Caco-2 (cell line): Measurements from ENCODE around the gene AKIRIN2. TPM values are rescaled to one million over a fixed set of nuclear protein-coding genes. Genes with fewer than 3 reads are reported as not detected.
A peak's percentile ranks its signal among the peaks of the same experiment; 100 is the strongest.
"Not testable (repeated sequence)": the region's sequence is repeated elsewhere in the genome, so short reads cannot be mapped to it uniquely, and the experiment has no call there.

Experiments used
- BruUV-seq: library from RNA; stranded (reverse); fragments of 400-500 nt; replicated peaks from 2 replicates; lab custom pipeline; 2021; lab: Mats Ljungman, UMichigan
- CTCF ChIA-PET: fragments of 300-600 bp; sonication (Branson Sonifier 250); formaldehyde crosslinking; loops from one replicate; lab custom pipeline; 2022; ENCODE audit warnings: antibody characterized with exemption; lab: Charles Lee
- POLR2A ChIA-PET: fragments of 300-600 bp; sonication (Branson Sonifier 250); formaldehyde crosslinking; loops from one replicate; lab custom pipeline; 2022; ENCODE audit warnings: antibody characterized with exemption; lab: Charles Lee
- DNase-seq, 2 experiments: peaks; one replicate each; pipeline versions ENCODE4 v3.0.0 to v3.0.0-alpha.2; 2020 to 2022
- H3K27me3 ChIP-seq: replicated peaks from 2 replicates; pipeline ENCODE4 v1.6.0; 2011; ENCODE audit warnings: low read length; ENCODE audit not compliant: control insufficient read depth, insufficient read depth
- H3K36me3 ChIP-seq: 2 replicates; pipeline ENCODE4 v1.5.1; 2011; ENCODE audit warnings: low read length; ENCODE audit not compliant: control insufficient read depth, insufficient read depth
- H3K4me1 ChIP-seq: fragments of 250-450 bp; sonication (Bioruptor Pico); 2 replicates; pipeline ENCODE4 v1.5.1; 2020; ENCODE audit warnings: mild to moderate bottlenecking
- H3K4me3 ChIP-seq: 2 replicates; pipeline ENCODE4 v1.5.1; 2011; ENCODE audit warnings: low read depth, mild to moderate bottlenecking, control low read depth, low read length
- H3K9me3 ChIP-seq: fragments of 250-450 bp; sonication (Bioruptor Pico); 2 replicates; pipeline ENCODE4 v1.5.1; 2020; ENCODE audit warnings: mild to moderate bottlenecking, moderate library complexity
- H3K27ac Mint-ChIP-seq: one replicate; pipeline ENCODE4 v1.8.0; 2022; ENCODE audit warnings: mixed read lengths; ENCODE audit not compliant: unreplicated experiment
- H3K27me3 Mint-ChIP-seq: one replicate; pipeline ENCODE4 v1.8.0; 2022; ENCODE audit warnings: mixed read lengths; ENCODE audit not compliant: insufficient read depth, unreplicated experiment
- H3K36me3 Mint-ChIP-seq: one replicate; pipeline ENCODE4 v1.8.0; 2022; ENCODE audit warnings: mild to moderate bottlenecking, mixed read lengths; ENCODE audit not compliant: insufficient read depth, unreplicated experiment
- H3K4me1 Mint-ChIP-seq: one replicate; pipeline ENCODE4 v1.8.0; 2022; ENCODE audit warnings: low read depth, mixed read lengths; ENCODE audit not compliant: unreplicated experiment
- H3K4me3 Mint-ChIP-seq: one replicate; pipeline ENCODE4 v1.8.0; 2022; ENCODE audit warnings: mild to moderate bottlenecking, moderate library complexity, mixed read lengths; ENCODE audit not compliant: unreplicated experiment
- H3K9me3 Mint-ChIP-seq: one replicate; pipeline ENCODE4 v1.8.0; 2022; ENCODE audit warnings: mixed read lengths; ENCODE audit not compliant: unreplicated experiment
- intact Hi-C: fragments of 100-400 bp; cut with micrococcal nuclease; formaldehyde crosslinking; loops from one replicate; pipeline ENCODE4 v1.10.0; 2022; ENCODE audit not compliant: unreplicated experiment
- total RNA-seq: library from RNA; stranded (reverse); gene quantifications from 2 replicates; pipeline ENCODE4 v1.2.3, GENCODE V29; 2022
- TF ChIP-seq, protein P1 (sequence below), 2 experiments: fragments of 200-600 bp in 1 of 2; IDR thresholded peaks; 1 replicate in 1 of 2; 2 replicates in 1 of 2; pipeline versions ENCODE4 v1.5.1 to v1.8.0; 2011 to 2022; ENCODE audit warnings: antibody characterized with exemption in 1 of 2, control low read depth in 1 of 2, inconsistent platforms in 1 of 2, low read depth in 1 of 2, low read length in 1 of 2, mild to moderate bottlenecking in 1 of 2, moderate library complexity in 1 of 2; ENCODE audit not compliant: insufficient read depth in 1 of 2, severe bottlenecking in 1 of 2, unreplicated experiment in 1 of 2

The AKIRIN2 gene
- total RNA-seq, 1 experiment from 2014 or later = 51.3 TPM

- no peaks in the 10 kb centered on the region for H3K27me3 Mint-ChIP-seq
- no peaks in the 10 kb centered on the region for H3K36me3 Mint-ChIP-seq
- Histone ChIP-seq H3K4me3 (no peak overlapping the region), H3K36me3 (peaks cover 1% of the 10 kb centered on the region; the same call in 1 of the 2 replicates), H3K27me3 (no peaks in the 10 kb centered on the region), H3K9me3 (no peaks in the 10 kb centered on the region), H3K4me1 (peaks cover 9% of the 10 kb centered on the region; the same call in 1 of the 2 replicates)
- ChIA-PET POLR2A (no interaction called here), CTCF (interaction anchor here (0.6 kb wide), 1 partner anchor 408 kb away, joined by 3 read pairs; no protein-coding TSS in a partner anchor)
- no peaks in the 10 kb centered on the region for H3K9me3 Mint-ChIP-seq
- DNase-seq = peak in 1 of 2 experiments; percentile 51
- intact Hi-C loops = no loop called here
- no peak overlapping the region for H3K27ac Mint-ChIP-seq
- no peak overlapping the region for H3K4me3 Mint-ChIP-seq
- TF ChIP-seq, protein P1, sequence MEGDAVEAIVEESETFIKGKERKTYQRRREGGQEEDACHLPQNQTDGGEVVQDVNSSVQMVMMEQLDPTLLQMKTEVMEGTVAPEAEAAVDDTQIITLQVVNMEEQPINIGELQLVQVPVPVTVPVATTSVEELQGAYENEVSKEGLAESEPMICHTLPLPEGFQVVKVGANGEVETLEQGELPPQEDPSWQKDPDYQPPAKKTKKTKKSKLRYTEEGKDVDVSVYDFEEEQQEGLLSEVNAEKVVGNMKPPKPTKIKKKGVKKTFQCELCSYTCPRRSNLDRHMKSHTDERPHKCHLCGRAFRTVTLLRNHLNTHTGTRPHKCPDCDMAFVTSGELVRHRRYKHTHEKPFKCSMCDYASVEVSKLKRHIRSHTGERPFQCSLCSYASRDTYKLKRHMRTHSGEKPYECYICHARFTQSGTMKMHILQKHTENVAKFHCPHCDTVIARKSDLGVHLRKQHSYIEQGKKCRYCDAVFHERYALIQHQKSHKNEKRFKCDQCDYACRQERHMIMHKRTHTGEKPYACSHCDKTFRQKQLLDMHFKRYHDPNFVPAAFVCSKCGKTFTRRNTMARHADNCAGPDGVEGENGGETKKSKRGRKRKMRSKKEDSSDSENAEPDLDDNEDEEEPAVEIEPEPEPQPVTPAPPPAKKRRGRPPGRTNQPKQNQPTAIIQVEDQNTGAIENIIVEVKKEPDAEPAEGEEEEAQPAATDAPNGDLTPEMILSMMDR (IDR thresholded peaks at IDR 0.05; ENCODE audit: insufficient read depth in 1 of 2, low read depth in 1 of 2, low read length in 1 of 2, severe bottlenecking in 1 of 2, unreplicated experiment in 1 of 2) = no peak
- H3K4me1 Mint-ChIP-seq = peaks cover 10% of the 10 kb centered on the region
- no TSS peak for BruUV-seq
These were observed 16.8 kb upstream of the AKIRIN2 start for GRCh38 chr6:87718662-87719433.

DNA sequence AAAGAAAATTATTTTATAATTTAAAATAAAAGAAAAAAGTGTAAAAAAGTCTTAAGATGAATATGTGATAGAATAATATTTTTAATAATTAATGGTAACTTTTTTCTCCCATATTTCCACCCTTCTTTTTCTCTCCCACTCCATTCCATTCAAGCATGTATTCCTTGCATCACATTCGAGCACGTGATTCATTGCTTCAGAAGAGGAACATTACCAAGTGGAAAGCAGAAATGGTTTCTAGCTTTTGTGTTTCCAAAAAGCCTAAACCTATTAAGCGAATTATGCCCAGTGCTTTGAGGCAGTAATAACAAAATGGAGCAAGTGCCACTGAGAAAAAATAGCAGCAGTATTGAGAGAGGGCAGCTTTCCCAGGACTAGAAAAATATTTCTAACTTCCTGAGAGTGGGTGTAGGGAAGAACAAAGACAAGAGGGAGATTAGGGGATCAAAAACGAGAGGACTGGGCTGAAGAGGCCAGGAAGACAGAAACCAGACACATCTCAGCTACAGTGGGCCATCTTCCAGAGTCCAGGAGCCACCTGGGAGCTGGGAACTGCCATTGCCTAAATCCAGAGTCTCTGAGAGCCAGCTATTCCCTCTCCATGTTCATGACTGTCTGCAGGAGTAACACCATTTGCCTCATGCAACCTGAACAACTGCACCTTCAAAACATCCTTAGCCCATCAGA, 15.0 kb upstream of the AKIRIN2 start:
- no peaks in the 10 kb centered on the region for H3K9me3 Mint-ChIP-seq
- Histone ChIP-seq H3K4me3 (no peak overlapping the region), H3K4me1 (peaks cover 4% of the 10 kb centered on the region; the same call in 1 of the 2 replicates), H3K36me3 (peaks cover 1% of the 10 kb centered on the region; the same call in 1 of the 2 replicates), H3K27me3 (no peaks in the 10 kb centered on the region), H3K9me3 (no peaks in the 10 kb centered on the region)
- no peaks in the 10 kb centered on the region for H3K36me3 Mint-ChIP-seq
- TF ChIP-seq, protein P1 (IDR thresholded peaks at IDR 0.05; ENCODE audit: insufficient read depth in 1 of 2, low read depth in 1 of 2, low read length in 1 of 2, severe bottlenecking in 1 of 2, unreplicated experiment in 1 of 2) = no peak
- no TSS peak for BruUV-seq
- POLR2A ChIA-PET = no interaction called here
- H3K27me3 Mint-ChIP-seq = no peaks in the 10 kb centered on the region
- H3K27ac Mint-ChIP-seq = no peak overlapping the region
- CTCF ChIA-PET = no interaction called here
- no peak for DNase-seq
- intact Hi-C loops = no loop called here
- H3K4me1 Mint-ChIP-seq = peaks cover 10% of the 10 kb centered on the region
- H3K4me3 Mint-ChIP-seq = no peak overlapping the region

- intact Hi-C loops = no loop called here
- Histone ChIP-seq H3K9me3 (no peaks in the 10 kb centered on the region), H3K4me1 (peaks cover 3% of the 10 kb centered on the region; the same call in 1 of the 2 replicates), H3K27me3 (no peaks in the 10 kb centered on the region), H3K36me3 (peaks cover 1% of the 10 kb centered on the region; the same call in 1 of the 2 replicates), H3K4me3 (no peak overlapping the region)
- POLR2A ChIA-PET = no interaction called here
- H3K4me1 Mint-ChIP-seq = peaks cover 4% of the 10 kb centered on the region
- TF ChIP-seq, protein P1 (IDR thresholded peaks at IDR 0.05; ENCODE audit: insufficient read depth in 1 of 2, low read depth in 1 of 2, low read length in 1 of 2, severe bottlenecking in 1 of 2, unreplicated experiment in 1 of 2) = no peak
- H3K9me3 Mint-ChIP-seq = no peaks in the 10 kb centered on the region
- H3K27me3 Mint-ChIP-seq = no peaks in the 10 kb centered on the region
- no peak overlapping the region for H3K4me3 Mint-ChIP-seq
- CTCF ChIA-PET = no interaction called here
- no peaks in the 10 kb centered on the region for H3K36me3 Mint-ChIP-seq
- no peak for DNase-seq
- no peak overlapping the region for H3K27ac Mint-ChIP-seq
- BruUV-seq = no TSS peak
These were observed 12.2 kb upstream of the AKIRIN2 start for GRCh38 chr6:87714093-87714842.

DNA sequence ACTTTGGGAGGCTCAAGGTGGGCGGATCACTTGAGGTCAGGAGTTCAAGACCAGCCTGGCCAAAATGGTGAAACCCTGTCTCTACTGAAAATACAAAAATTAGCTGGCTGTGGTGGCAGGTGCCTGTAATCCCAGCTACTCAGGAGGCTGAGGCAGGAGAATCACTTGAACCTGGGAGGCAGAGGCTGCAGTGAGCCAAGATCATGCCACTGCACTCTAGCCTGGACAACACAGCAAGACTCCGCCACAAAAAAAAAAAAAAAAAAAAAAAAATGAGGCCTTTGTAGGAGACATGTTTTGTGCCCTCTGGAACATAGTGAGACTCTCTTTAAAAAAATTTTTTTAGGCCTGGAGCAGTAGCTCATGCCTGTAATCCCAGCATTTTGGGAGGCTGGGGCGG, 10.7 kb upstream of the AKIRIN2 start:
- CTCF ChIA-PET = interaction anchor here (0.7 kb wide), 1 partner anchor 10 kb away, joined by 9 read pairs; no protein-coding TSS in a partner anchor
- DNase-seq, H3K9me3 ChIP-seq, BruUV-seq, H3K4me3 Mint-ChIP-seq, H3K36me3 Mint-ChIP-seq, H3K9me3 Mint-ChIP-seq, H3K4me1 ChIP-seq, H3K27ac Mint-ChIP-seq, intact Hi-C loops, H3K4me3 ChIP-seq, H3K36me3 ChIP-seq, H3K27me3 Mint-ChIP-seq, H3K4me1 Mint-ChIP-seq, POLR2A ChIA-PET, H3K27me3 ChIP-seq: not testable (repeated sequence)
